ENCODE measurements around the gene DGUOK. TPM values are rescaled to one million over a fixed set of nuclear protein-coding genes. Genes with fewer than 3 reads are reported as not detected.
"Not testable (repeated sequence)": the region's sequence is repeated elsewhere in the genome, so short reads cannot be mapped to it uniquely, and the experiment has no call there.

The DGUOK gene
- total RNA-seq, 1 donor from 2014 or later: 33.7 TPM

DNA sequence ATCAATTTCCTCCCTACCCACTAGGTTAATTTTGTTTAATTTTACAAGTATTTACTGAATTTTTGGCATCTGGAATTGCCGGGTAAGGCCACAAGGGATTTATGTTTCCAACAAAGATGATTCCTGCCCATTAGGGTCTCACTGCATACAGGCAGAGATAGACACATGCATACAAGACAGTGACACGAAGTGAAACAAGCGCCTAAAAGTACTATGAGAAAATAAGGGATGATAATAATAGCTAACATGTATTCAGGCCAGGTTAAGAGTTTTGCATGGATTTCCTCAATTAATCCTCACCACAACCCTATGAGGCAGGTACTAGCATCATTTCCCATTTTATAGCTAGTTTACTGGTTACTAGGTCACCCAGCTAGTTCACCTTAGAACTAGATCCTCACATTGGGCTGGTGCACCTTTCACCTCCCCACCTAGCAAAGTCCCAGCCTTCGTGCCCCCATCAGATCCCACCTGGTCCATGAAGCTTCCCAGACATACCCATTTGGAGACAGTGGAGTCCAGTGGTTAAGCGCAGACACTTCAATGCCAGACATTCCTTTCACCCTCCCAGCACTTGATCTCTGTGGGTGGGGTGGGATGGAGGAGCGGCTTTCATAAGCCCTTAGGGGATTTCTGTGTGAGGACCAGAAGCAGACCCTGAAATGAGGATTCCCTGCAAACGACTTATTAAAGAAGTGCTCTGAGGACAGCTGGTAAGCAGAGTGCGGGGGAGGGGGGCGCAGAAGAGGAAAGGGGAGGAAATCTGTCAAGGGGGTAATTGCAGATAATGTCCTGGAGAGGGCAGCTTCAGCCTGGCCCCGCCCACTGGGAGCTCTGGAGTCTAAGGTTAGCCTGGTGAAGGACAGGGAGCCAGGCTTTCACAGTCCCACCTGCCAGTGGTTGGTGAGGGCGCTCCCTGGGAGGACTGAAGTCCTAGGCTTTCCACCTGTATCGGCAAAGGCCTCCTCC is 5.8 kb upstream of the DGUOK start:
- peak; percentile 9 for DNase-seq (ENCODE audit: low spot score)

- DNase-seq (ENCODE audit: low spot score): no peak
Observed at GRCh38 chr2:73921581-73921980, 5.1 kb upstream of the DGUOK start.

GRCh38 chr2:73922681-73923080 is 4.0 kb upstream of the DGUOK start:
- no peak for DNase-seq (ENCODE audit: low spot score)

GRCh38 chr2:73925033-73925704 is 1.5 kb upstream of the DGUOK start:
- no peak for DNase-seq (ENCODE audit: low spot score)

DNA sequence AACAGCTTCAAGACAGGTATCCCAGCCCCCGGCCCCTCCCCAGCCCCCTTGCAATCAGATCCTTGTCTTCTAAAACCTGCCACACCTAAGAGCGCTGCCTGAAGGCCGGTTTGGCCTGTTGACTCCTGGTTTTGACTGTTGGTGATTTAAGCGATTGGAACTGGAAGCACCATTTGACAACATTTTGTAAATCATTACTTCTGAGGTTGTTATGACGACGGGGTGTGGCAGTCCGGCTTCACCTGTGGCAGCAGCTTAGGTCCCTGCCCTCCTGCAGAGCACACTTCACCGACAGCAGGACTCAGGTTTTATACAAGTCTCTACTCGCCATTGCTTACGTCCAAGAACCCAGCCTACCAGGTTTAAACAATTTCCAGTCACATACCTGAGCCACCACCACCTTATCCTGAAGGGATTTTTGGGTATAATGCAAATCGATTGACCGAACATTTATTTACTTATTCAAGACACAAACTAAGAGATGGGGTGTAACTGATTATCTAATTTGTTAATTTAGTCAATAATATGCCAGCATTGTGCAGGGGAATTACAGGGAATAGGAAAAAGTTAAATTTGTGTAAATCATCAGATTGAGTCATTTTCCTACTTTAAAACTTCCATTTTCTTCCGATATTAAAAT is 707 bp upstream of the DGUOK start:
- peak; percentile 56 for DNase-seq (ENCODE audit: low spot score)

- no peak for DNase-seq (ENCODE audit: low spot score)
Observed at GRCh38 chr2:73927344-73927743, 664 bp downstream of the DGUOK start.

DNA sequence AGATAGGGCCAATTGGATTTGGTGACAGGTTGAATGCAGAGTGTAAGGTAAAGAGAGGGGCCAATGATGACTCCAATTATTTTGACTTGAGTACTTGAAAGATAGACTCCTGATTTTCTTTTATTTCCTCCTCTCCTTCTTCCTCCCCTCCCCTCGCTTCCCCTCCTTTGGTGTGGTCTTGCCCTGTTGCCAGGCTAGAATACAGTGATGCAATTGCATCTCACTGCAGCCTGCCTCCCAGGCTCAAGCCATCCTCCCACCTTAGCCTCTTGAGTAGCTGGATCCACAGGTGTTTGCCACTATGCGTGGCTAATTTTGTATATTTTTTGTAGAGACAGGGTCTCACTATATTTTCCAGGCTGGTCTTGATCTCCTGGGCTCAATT is 2.3 kb downstream of the DGUOK start:
- DNase-seq (ENCODE audit: low spot score): no peak

- DNase-seq (ENCODE audit: low spot score): no peak
Observed at GRCh38 chr2:73930386-73930785, 3.7 kb downstream of the DGUOK start.

GRCh38 chr2:73931531-73932500 is 5.1 kb downstream of the DGUOK start:
- DNase-seq (ENCODE audit: low spot score): no peak

- DNase-seq (ENCODE audit: low spot score): no peak
Observed at GRCh38 chr2:73933194-73933593, 6.5 kb downstream of the DGUOK start.

DNA sequence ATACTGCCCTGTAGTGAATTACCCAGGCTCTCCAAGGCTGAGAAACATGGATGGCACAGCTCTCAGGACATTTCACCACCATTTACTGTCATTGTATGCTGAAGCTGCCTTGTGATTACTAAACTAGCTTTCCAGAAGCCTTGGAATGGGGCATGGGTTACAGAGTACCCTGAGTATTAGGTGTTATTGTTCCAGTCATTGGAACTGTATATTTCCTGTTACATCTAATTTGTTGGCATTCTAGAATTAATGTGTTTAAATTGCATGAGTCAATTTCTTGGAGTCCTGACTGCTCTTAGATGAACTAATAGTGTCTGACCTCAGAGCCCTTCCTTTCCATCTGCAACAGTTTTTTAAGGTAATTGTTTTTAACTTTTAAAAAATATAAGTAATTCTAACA is 9.0 kb downstream of the DGUOK start:
- no peak for DNase-seq (ENCODE audit: low spot score)

DNA sequence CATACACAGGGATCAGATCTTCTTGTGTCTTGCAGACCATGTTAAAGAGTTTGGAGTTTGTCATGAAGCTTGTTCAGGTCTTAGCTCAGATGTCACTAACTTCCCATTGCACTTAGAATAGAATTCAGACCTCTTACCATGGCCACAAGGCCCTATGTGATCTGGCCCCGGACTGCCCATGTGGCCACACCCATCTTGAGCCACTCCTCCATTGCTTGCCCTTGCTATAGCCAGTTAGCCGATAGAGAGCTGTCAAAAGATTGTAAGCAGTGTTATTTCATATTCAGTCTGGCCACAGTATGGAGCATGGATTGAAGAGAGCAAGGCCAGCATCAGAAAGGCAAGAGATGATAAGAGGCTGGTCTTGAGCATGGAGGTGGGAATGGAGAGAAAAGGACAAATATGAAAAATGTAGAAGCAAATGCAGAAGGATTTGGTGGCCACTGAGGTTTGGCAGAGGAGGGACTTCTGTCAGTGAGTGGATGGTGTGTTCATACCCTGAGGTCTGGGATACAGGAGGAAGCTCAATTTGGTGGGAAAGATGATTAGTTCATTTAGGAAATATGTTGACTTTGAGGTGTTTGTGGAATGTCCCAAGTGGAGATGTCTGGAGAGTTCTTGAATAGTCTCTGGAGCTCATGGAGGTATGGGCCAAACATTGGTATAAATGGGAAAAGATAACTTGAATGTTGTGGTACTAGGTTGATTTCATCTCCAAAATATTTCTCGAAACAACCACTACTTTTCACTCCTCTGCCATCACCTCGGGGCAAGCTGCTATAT is 10.6 kb downstream of the DGUOK start:
- DNase-seq (ENCODE audit: low spot score): no peak

DNA sequence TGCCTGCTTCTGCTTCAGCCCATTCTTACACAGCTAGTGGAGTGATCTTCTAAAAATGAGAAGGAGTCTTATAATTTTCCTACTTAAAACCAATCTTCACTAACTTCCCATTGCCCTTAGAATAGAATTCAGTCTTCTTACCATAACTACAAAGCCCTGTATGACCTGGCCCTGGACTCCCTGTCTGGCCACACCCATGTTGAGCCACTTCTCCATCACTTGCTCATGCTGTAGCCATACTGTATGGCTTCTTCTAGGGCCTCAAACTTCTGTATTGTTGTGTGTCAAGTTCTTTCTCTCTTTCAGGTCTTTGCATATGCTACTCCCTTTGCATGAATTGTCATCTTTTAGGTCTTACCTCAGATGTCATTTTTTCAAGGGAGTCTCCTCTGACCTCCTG is 11.2 kb downstream of the DGUOK start:
- DNase-seq (ENCODE audit: low spot score): no peak

- no peak for DNase-seq (ENCODE audit: low spot score)
Observed at GRCh38 chr2:73938718-73939352, 12.2 kb downstream of the DGUOK start.

DNA sequence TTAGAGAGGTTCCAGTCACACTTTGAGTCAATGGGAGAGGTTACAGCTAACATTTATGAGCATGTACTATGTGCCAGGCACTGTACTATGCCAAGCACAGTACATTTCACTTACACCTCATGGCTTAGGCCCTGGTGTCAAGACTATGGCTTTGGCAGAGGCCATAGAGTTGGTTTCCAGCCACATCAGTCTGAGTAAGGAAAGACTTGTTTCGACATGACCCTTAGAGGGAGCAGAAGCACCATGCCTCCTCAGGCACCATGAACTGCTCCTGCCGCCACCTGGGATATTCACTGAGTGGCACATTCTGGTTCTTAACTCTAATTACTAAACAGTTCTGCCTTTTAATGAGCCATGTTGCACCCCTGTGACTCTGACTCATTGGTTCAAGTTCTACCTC is 12.7 kb downstream of the DGUOK start:
- DNase-seq (ENCODE audit: low spot score): no peak

DNA sequence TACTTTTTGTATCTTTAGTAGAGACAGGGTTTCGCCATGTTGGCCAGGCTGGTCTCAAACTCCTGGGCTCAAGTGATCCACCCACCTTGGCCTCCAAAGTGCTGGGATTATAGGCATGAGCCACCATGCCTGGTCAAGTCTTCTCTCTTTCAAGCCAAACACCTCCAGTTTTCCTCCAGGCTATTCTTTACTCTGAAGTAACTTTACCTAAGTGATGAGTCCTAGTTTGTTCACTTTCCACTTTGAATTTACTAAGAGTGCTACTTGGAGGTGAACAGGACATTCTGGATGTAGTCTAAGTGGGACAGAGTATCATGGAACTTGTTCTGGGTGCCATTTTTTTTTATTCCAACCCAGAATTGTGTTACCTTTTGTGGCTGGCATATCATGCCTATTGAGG is 13.4 kb downstream of the DGUOK start:
- DNase-seq (ENCODE audit: low spot score): not testable (repeated sequence)

- DNase-seq (ENCODE audit: low spot score): no peak
Observed at GRCh38 chr2:73942664-73943063, 16.0 kb downstream of the DGUOK start.

DNA sequence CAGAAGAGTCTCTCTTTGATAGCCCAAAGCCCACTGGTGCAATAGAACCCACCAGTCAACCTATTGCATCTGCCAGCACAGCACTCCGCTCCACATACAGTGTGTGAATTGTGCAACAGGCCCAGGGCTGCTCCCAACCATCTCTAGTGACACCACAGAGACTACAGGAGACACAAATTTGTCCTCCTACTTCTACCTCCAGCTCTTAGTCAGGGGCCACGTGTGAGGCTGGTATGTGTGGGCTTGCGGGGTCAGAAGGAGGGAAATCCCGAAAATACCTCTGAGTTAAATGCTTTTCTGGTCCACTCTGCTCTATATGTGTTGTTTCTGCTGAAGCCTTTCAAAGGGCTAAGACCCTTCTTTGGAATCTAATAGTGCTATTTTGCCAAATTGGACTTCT is 18.0 kb downstream of the DGUOK start:
- DNase-seq (ENCODE audit: low spot score): no peak

GRCh38 chr2:73946215-73946614 is 19.5 kb downstream of the DGUOK start:
- no peak for DNase-seq (ENCODE audit: low spot score)

GRCh38 chr2:73946666-73947065 is 20.0 kb downstream of the DGUOK start:
- no peak for DNase-seq (ENCODE audit: low spot score)
